HG03469 (cell line): ENCODE data around the gene CNDP2.
"Not testable (repeated sequence)": the region's sequence is repeated elsewhere in the genome, so short reads cannot be mapped to it uniquely, and the experiment has no call there.

Experiments used
- ATAC-seq: cut with Tn5 transposase; IDR thresholded peaks from one replicate; pipeline ENCODE4 v1.9.1; 2021; ENCODE audit warnings: mild to moderate bottlenecking, moderate library complexity, moderate number of reproducible peaks; ENCODE audit not compliant: unreplicated experiment

Gene CNDP2

DNA sequence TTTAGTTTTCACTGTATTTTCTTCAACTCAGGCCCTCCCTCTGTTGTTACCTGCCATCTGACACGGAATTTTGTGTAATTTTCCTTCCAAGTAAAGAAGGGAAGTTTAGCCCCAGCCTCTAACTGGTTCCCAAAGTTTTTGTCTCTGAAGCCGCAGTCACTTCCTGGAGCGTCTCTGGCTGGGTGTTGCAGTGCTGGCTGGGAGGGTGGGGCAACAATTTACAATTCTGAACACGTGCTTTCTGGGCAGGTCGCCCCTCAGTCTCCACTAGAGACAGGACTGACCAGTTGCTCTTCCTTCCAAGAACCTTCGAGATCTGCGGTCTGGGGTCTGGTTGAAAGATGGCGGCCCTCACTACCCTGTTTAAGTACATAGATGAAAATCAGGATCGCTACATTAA, 3.5 kb downstream of the CNDP2 start:
- peak; percentile 31 for ATAC-seq

DNA sequence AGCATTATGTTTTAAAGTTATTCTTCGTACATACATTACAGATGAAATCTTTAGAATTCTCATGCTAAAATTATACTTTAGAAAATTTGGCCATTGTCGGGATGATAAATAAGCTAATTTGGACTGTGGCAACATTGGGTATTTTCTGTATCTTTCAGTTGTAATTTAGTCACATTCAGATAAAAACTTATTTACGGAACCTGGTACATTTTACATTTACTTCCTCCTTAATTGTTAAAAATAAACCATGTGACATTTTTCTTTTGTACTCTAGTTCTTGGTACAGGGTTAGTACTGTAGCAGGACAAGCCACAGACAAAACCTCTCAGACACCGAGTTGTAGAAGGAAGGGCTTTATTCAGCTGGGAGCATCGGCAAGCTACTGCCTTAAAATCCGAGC, 4.2 kb downstream of the CNDP2 start:
- ATAC-seq: no peak

DNA sequence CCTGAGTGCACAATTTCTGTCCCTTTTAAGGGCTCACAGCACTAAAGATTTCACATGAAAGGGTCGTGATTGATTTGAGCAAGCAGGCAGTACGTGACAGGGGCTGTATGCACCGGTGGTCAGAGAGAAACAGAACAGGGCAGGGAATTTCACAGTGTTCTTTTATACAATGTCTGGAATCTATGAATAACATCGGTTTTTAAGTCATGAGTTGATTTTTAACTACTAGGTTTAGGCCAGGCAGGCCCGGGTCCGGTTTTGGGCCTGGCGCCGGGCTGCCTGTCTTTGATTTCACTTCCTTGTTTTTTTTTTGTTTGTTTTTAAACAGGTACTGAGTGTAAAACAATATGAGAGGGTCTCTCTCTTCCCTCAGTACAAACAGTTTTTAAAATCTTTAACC, 4.6 kb downstream of the CNDP2 start:
- not testable (repeated sequence) for ATAC-seq

DNA sequence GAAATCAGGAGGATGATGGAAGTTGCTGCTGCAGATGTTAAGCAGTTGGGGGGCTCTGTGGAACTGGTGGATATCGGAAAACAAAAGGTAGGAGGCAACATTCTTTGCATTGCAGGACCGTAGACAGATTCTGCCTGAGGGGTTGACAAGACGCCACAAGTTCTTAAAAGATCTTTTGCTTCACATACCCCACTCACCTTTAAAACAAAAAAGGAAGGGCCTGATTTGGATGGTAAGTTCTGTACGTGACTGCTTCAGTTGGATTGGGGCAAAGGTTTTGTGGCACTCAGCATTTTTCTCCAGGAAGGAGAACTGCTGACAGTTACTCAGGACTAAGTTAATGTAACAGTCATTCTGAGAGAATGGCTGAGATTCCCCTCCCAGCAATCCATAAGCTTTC, 5.2 kb downstream of the CNDP2 start:
- ATAC-seq: no peak

DNA sequence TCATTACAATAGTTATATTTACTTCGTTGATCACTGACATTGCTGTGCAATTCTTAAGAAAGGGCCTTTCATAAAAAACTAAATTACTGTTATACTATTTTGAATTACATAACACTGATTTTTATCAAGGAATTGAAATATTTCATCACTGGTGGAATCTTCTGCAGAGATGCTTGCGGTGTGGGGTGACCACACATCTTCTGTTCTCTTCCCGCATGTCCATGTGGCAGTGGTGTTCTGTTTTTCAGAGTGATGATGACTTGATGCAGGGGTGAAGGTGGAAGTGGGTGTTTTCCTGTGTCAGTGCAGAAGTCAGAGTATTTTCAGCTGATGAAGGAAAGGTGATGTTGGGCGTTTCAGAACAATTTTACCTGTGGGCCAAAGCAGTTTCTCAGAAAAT, 7.0 kb downstream of the CNDP2 start:
- ATAC-seq: no peak

DNA sequence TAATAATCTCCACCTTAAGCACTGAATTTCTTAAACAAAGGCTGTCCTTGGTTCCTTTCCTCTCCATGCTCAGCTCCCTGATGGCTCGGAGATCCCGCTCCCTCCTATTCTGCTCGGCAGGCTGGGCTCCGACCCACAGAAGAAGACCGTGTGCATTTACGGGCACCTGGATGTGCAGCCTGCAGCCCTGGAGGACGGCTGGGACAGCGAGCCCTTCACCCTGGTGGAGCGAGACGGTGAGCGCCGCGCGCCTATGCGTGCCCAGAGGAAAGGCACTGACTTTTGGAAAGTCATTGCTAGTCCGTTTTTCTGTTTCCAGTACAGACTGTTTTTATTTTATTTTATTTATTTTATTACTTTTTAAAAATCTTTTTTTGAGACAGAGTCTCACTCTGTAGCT, 9.6 kb downstream of the CNDP2 start:
- no peak for ATAC-seq

DNA sequence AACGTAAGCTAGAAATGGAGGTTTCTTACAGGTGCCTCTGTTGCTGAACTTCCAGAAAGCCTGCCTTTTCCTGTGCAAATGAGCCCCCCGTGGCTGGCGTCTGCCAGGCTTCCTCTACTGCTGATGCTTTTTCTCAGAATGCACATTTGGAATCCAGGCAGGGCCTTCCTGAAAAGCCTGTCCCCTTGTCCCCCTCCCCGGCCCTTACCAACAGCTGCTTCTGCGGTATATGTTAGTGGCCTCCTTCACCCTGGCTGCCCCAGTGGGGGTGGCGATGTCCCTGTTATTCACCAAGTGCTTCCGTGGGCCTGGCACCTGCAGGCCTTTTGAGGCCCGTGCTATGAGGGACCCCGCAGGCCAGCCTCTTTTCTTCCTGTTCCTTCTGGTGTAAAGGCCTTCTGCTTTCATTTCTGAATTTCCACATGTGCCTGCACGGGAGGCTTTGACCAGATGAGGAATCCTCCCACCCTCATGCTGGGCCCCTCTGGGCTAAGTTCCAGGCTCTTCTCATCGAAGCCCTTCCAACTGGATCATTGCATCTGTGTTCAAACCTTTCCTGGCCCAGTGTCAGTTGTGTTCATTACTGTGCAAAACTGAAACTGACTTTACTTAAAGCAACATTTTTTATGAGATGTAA, 10.4 kb downstream of the CNDP2 start:
- no peak for ATAC-seq

DNA sequence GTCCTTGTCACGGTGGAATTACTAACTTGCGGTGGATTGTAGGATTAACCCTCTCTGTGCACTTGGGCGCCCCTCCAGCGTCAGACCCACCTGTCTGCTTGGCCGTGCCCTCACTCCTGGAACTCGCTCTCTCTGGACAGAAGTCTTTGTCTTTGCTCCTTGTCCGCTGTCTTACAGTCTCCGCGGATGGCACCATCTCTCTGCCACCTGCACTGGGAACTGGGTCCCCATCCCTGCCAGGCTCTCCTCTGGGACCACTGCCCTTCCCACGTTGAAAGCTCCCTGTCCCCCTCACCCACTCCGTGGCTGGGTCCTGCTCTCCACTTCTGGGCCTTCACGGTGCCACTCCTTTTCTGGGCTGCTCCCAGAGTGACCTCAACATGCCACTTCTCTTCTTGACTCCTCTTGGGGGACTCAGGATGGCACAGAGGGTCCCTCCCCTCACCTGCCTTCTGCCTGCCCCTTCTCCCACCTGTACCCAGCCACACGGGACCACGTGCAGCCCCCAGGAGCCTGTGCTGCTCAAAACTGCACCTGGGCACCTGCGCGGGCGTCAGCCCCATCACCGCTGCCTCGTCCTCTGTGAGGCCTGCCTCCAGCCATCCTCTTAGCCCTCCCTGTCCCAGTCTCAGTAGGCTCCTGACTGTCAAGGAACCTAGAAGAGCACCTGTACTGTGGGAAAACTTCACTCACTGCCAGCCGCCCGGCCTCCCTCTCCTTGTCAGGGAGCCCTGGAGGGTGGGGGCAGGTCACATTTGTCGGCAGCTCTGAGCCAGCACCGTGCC, 11.1 kb downstream of the CNDP2 start:
- no peak for ATAC-seq

DNA sequence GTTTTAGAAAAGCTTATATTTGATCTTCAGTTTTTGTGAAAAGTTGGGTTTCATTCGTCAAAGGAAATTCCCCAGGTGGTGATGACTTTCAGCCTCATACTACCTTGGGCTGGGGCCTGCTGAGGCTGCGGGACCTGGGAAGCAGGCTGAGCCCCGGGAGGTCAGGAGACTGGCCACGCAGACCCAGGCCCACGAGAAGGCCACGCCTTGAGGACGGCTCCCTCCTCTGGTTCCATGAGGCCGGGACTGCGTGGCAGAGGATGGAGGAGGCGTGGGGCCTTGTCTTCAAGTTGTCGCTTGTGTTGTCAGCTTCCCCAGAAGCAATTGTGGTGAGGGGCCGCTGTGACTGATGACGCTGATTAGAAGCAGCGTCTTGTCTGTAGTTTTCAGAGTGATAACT, 11.8 kb downstream of the CNDP2 start:
- ATAC-seq: no peak

DNA sequence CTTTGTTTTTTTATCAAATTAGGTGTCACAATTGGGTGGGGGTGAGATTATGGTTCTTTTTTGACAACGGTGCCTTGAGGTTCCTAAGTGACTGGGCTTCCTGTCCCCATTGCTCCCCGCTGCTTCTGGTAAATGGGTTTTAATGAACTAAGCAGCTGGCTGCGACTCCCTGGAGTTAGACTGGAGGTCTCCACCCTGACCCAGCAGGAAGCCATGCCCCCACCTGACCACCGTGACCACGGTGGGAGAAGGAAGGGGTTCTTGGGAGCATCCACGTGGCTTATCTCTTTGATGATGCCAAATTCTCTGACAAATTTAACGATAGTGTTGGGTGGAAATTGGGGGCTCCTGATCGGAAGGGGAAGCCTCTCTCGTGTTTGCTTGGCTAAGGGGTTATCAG, 12.2 kb downstream of the CNDP2 start:
- no peak for ATAC-seq

DNA sequence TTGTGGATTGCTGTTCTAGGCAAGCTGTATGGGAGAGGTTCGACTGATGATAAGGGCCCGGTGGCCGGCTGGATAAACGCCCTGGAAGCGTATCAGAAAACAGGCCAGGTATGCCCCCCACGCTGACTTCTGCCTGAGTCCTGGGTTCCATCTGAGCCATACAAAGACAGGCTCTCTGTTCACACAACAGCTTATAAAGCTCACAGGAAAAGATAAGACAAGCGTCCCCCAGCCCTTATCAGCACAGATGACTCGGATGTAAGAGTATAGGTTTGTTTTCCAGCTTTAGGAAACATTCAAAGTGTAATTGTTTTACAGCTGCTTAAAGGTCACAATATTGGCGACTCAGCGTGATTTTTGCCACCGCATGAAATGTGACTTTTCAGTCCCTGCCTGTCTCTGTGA, 12.7 kb downstream of the CNDP2 start:
- no peak for ATAC-seq

DNA sequence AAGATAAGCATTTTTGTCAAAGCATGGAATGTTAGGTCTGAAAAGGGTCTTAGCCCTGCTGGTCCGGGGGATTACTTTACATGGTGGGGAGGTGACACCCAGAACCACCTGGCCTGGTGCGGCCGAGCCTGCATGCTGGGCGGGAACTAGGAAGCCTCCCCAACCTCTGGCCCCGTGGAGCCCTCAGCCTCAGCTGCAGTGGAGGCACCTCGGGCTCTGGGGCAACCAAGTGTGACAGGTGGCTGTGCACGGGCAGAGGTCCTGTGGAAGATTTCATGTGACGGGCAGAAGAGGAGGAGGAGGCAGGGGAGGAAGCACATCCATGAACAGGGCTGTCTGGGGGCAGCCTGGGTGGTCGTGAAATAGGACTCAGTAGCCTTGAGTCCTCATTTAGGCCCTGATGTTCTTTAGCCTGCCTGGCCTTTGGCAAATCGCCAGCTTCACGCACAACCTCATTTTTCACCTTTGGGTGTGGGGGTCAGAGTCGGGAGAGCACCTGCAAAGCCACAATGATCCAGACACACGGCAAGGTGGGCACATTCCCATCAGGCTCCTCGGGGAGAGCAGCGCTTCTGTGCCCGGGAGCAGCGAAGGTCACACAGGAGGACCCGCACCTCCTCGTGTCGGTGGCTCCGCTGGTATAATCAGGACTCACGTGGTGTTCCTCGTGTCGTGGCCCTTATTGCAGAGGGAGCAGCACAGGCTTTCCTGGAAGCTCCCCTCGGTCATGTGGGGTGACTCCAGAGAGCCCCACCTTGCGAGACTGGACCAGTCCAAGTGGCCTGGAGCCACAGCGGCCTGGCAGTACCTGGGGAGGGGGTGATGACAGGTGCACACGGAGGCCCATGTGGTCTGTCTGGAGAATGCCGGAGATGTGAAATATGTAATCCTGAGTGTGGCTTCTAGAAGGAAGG, 13.9 kb downstream of the CNDP2 start:
- ATAC-seq: no peak

DNA sequence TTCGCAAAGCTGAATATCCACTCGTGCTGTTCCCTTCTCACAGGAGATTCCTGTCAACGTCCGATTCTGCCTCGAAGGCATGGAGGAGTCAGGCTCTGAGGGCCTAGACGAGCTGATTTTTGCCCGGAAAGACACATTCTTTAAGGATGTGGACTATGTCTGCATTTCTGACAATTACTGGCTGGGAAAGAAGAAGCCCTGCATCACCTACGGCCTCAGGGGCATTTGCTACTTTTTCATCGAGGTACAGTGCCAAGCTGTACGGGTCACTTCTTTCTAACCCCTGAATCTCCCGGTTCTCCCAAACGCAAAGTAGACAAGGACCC, 14.6 kb downstream of the CNDP2 start:
- ATAC-seq: no peak

DNA sequence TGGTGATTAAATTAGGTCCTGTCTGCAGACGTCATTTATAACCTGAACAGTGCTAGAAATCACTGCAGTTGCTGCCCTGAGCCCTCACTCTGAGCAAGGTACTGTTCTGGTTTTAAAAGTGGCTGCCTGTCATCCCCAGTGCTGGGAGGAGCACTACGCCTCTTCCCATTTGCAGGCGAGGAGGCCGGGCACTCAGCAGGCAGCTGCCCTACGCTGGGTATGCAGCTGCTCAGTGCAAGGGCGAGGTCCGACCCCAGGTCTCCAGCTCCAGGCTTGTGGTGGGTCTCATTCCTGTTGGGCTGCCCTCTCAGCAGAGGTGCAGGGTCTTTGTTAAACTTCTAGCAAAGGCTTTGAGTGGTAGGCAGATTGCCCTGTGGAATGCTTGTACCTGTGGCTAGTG, 15.7 kb downstream of the CNDP2 start:
- ATAC-seq: no peak

DNA sequence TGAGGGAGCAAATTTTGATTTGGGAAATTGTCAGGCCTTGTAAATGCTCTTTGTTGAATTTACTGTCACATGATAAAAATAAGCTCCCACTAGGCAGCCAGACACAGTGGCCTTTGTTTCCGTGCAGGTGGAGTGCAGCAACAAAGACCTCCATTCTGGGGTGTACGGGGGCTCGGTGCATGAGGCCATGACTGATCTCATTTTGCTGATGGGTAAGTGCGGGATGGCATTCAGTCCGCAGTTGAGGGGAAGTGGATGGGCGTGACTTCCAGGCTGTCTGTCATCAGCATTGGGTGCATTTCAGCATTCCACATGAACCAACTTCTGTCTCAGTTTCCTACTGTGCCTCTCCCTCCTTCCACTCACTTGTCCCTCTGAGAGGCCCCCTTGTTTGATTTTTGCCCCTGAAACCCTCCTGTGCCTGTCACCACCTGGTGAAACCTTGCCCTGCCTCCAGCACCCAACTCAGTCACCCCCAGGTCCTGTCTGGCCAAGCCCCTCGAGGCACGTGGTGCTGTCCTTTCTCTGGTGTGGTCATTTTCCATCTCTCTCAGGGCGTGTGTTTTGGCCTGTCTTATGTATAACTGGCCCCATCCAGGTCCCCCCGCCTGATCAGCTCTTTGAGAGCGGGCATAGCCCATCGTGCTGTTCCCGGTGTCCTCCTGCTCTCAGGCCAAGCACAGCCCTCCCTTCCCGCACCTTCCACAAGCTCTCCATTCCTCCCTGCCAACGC, 16.3 kb downstream of the CNDP2 start:
- no peak for ATAC-seq

DNA sequence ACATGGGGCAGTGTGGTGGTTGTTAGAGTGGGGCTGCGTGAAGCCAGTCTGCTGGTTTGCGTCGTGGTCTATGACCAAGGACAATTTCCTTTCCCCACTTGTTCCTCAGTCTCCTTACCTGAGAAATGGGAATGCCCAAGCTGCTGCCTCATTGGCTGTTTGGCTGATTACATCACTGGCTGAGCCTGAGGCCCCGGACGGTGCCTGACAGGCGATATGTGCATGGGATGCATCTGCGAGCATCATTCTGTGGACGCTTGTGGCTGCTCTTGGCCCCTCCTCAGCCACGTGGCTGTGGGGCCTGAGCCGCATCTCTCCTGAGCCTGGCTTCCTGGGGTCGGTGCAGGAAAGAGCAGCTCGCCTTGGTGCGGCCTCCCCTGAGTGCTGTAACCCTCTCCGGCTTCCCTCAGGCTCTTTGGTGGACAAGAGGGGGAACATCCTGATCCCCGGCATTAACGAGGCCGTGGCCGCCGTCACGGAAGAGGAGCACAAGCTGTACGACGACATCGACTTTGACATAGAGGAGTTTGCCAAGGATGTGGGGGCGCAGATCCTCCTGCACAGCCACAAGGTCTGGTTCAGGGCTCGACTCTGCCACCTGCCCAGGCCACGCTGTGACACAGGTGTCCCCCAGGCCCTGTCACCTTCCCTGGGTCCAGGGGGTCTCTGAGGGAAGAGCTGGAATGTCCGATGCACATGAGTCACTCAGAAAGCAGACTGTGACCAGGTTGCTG, 17.2 kb downstream of the CNDP2 start:
- no peak for ATAC-seq

DNA sequence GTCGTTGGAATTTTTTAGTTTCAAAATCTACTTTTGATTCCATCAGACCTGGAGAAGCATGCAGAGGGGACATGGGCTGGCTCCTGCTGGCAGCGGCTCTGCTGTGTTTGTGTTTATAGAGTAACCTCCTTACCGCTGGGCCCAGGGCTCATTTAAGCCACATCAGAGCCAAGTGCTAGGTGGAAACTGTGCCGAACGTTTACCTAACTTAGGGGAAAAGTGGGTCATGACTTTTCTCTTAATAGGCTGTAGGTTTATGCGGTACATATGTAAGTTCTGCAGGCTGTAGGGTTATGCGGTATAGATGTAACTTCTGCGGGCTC, 17.7 kb downstream of the CNDP2 start:
- no peak for ATAC-seq

DNA sequence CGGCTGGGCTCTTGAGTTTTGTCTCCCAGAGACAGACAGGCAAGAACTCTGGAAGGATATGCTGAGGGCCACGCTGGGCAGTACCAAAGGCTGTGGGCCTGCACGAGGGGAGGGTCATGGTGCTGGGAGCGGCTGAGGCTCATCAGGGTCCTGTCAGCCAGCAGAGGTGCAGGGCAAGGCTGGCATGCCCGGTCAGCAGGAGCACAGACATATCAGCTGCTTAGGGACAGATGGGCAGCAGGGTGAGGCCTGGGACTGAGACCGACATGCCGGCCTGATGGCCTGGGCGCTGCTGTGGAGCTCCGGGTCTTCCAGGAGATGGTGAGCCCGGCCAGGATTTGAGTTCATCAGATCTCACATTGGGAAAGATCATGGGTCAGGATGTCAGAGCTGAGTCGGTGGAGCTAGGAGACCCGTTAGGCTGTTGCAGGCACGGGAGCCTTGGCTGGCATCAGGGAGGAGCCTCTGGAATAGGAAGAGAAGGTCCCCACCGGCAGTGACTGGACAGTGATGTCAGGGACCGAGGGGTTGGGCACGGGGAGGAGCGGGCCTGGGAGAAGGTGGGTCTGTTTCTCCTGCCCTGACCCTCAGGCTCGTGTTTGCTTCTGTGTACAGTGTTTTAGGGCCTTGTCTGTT, 18.8 kb downstream of the CNDP2 start:
- no peak for ATAC-seq

DNA sequence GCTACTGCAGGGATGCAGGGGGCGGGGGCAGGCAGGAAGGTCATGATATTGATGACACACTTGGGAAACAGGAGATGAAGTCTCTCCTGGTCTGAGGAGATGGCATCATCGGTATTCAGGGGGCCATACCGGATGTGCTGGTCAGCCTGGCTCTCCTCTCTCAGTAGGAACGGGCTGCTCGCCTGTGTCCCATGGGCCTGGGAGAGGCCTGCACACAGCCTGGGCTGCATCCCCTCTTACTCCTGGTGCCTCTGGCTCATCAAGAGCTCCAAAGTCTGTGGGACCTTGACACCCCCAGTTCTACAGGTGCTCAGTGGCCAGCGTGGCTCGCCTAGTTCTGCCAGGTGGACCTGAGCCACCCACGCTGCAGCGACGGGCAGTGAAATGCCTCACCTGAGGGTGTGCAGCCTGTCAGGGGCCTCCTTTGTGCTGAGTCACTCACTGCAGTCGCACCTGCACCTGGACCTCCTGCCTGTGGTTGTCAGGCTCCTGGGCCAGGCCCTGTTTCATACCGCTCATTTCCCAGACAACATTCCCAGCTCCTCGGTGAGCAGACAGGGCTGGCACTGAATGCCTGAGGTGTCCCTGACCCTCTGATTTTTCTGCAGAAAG, 19.6 kb downstream of the CNDP2 start:
- no peak for ATAC-seq
